Left renal pelvis (tissue), 4 donors: ENCODE data around the gene F5. TPM values are rescaled to one million over a fixed set of nuclear protein-coding genes. Genes with fewer than 3 reads are reported as not detected.

ENCODE experiments used
- DNase-seq, 4 donors: peaks; one replicate each; pipeline ENCODE4 v3.0.0-alpha.2; 2013; ENCODE audit warnings: low read depth in 4 of 4, low spot score in 3 of 4
- polyA plus RNA-seq, 4 donors: library from polyadenylated mRNA; unstranded; fragments of 120-200 nt; gene quantifications; one replicate each; pipeline ENCODE4 v1.2.1, GENCODE V29; 2013; ENCODE audit not compliant: insufficient read length in 4 of 4

F5 gene
- polyA plus RNA-seq = 1 to 10 TPM; 1.6 to 2.7 (median 2.0) TPM

GRCh38 chr1:169586395-169587255 lies at the start of gene F5:
F5 (minus strand) TSS chr1:169586481; CDS start chr1:169586386, 95 bp downstream.
- DNase-seq = peak in 2 of 4 donors; percentile 32 to 47

GRCh38 chr1:169634877-169635276 lies 48.6 kb upstream of the F5 start:
- DNase-seq = no peak

GRCh38 chr1:169634145-169634544 lies 47.9 kb upstream of the F5 start:
- no peak for DNase-seq

GRCh38 chr1:169631249-169631648 lies 45.0 kb upstream of the F5 start:
- no peak for DNase-seq

GRCh38 chr1:169630006-169630405 lies 43.7 kb upstream of the F5 start, which contains the start of gene SELP:
SELP (minus strand) TSS chr1:169630124; CDS start chr1:169630074, 50 bp downstream.
- DNase-seq = no peak

GRCh38 chr1:169624912-169625311 lies 38.6 kb upstream of the F5 start:
- no peak for DNase-seq

GRCh38 chr1:169624122-169624521 lies 37.8 kb upstream of the F5 start:
- no peak for DNase-seq

- no peak for DNase-seq
These were observed 37.0 kb upstream of the F5 start for GRCh38 chr1:169623132-169623926.

- DNase-seq = no peak
These were observed 34.3 kb upstream of the F5 start for GRCh38 chr1:169620565-169620964.

- no peak for DNase-seq
These were observed 32.1 kb upstream of the F5 start for GRCh38 chr1:169618367-169618766.

- DNase-seq = no peak
These were observed 29.5 kb upstream of the F5 start for GRCh38 chr1:169615803-169616202.

- no peak for DNase-seq
These were observed 24.6 kb upstream of the F5 start for GRCh38 chr1:169610858-169611257.

GRCh38 chr1:169610108-169610507 lies 23.8 kb upstream of the F5 start:
- DNase-seq = no peak

- DNase-seq = no peak
These were observed 21.9 kb upstream of the F5 start for GRCh38 chr1:169608226-169608625.

GRCh38 chr1:169604781-169605560 lies 18.7 kb upstream of the F5 start:
- no peak for DNase-seq

GRCh38 chr1:169601096-169601881 lies 15.0 kb upstream of the F5 start:
- no peak for DNase-seq

GRCh38 chr1:169595764-169596711 lies 9.8 kb upstream of the F5 start:
- peak in 2 of 4 donors; percentile 8 to 42 for DNase-seq

GRCh38 chr1:169594391-169594790 lies 8.1 kb upstream of the F5 start:
- no peak for DNase-seq

- DNase-seq = no peak
These were observed 4.7 kb upstream of the F5 start for GRCh38 chr1:169590932-169591331.
